T47D (cell line): ENCODE data around the gene SNRNP70.
"Not testable (repeated sequence)": the region's sequence is repeated elsewhere in the genome, so short reads cannot be mapped to it uniquely, and the experiment has no call there.

Experiments
- DNase-seq, 2 experiments: peaks; one replicate each; pipeline versions ENCODE4 v3.0.0 to v3.0.0-alpha.2; 2011 to 2012; ENCODE audit warnings: low read depth in 1 of 2, low spot score in 1 of 2
- JUND ChIP-seq: IDR thresholded peaks from 2 replicates; pipeline ENCODE4 v1.6.1; 2012; ENCODE audit warnings: low read depth
- in situ Hi-C: cut with HindIII; loops from 2 replicates; pipeline ENCODE4 v1.10.0; 2016; ENCODE audit warnings: low sequenced_read_pairs, low pct_unique_long_range_greater_than_20kb

Gene SNRNP70

DNA sequence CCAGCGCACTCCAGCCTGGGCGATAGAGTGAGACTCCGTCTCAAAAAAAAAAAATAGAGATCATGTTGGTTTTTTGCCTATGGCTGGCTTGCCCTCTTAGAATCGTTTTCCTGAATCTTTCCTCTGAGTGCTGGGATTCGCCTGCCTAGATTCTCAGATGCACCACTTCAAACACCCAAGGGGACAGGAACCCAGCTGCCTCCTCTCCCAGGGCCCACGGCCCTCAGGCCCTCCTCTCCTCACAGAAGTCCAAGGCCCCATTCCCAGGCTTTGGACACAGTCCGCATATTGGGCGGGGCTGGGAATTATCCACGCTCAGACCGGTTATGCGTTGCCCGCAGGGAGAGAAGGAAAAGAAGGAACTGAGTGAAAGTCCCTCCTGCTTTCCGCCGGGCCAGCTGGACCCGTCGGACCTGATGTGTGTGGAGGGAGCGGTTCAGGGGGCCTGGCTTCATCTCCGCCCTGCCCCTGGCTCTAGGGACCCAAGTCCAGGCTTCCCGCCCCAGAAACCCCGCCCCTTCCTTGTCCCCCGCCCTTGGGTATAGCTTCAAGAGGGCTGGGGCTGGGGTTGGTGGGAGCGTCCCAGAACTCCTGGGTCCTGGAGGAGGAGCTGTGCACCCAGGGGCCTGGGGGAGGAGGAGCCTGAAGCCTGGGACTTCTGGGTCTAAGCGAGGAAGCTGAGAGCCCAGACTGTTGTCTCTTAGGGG is 39.9 kb downstream of the SNRNP70 start:
- DNase-seq: peak; percentile 75 to 97
- 0 out of 2 replicates have a peak, but pooled peaks have one; percentile 52 for TF ChIP-seq JUND
- in situ Hi-C loops: no loop called here

DNA sequence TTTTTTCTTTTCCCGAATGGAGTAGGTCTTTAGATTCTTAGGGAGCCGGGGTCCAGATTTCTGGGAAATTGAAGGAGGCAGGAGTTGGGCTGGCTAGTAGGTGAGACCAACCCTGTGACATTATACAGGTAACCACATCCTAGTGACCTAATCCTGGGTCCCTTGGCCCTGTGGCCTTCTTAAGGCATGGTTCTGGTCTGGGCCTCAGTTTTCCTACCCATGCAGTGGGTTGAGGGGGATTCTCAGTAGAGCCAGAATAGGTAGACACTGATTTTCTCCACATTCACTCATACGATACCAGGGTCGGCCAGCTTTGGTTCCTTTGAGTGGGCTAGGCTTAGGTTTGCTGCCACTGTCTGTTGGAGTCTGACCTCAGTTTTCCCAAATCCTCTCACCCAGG is 41.3 kb downstream of the SNRNP70 start:
- in situ Hi-C loops: no loop called here
- TF ChIP-seq JUND: no peak
- DNase-seq: no peak

- DNase-seq, in situ Hi-C loops: not testable (repeated sequence)
These were observed 42.0 kb downstream of the SNRNP70 start for GRCh38 chr19:49127225-49127624.

- no peak for TF ChIP-seq JUND
- in situ Hi-C loops: no loop called here
These were observed 42.7 kb downstream of the SNRNP70 start for GRCh38 chr19:49127674-49128544.

GRCh38 chr19:49128545-49129237 is 43.4 kb downstream of the SNRNP70 start:
- TF ChIP-seq JUND: no peak
- in situ Hi-C loops: no loop called here
- DNase-seq: no peak

More at GRCh38 chr19:49127674-49128544, 42.7 kb downstream of the SNRNP70 start:
- DNase-seq: peak; percentile 74 to 96

- TF ChIP-seq JUND: no peak
- DNase-seq: peak; percentile 86 to 96
- in situ Hi-C loops: no loop called here
These were observed 44.0 kb downstream of the SNRNP70 start for GRCh38 chr19:49129238-49129583.

GRCh38 chr19:49130325-49130724 is 45.1 kb downstream of the SNRNP70 start:
- DNase-seq: no peak
- no peak for TF ChIP-seq JUND
- in situ Hi-C loops: no loop called here

GRCh38 chr19:49132974-49133609 is 47.8 kb downstream of the SNRNP70 start:
- no peak for TF ChIP-seq JUND
- in situ Hi-C loops: no loop called here
- DNase-seq: no peak

- DNase-seq: peak in 1 of 2 experiments; percentile 54
These were observed 48.6 kb downstream of the SNRNP70 start for GRCh38 chr19:49133621-49134454.

GRCh38 chr19:49135686-49136085 is 50.4 kb downstream of the SNRNP70 start:
- TF ChIP-seq JUND: no peak
- in situ Hi-C loops: no loop called here
- DNase-seq: no peak

More at GRCh38 chr19:49133621-49134454, 48.6 kb downstream of the SNRNP70 start:
- in situ Hi-C loops: no loop called here
- no peak for TF ChIP-seq JUND

DNA sequence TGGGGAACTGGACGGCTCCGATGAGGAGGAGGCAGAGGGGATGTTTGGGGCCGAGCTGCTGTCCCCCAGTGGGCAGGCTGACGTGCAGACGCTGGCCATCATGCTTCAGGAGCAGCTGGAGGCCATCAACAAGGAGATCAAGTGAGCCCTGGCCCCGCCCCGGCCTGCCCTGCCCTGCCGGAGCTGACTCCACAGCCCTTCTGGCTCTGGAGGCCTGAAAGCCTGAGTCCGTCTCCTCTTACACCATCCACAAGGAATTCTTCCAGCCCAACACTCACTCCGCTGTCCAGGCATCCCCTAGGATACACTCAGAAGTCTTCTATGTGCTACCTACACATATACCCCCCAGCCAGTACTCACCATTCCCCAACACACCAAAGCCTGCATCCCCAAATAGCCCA is 51.5 kb downstream of the SNRNP70 start:
- TF ChIP-seq JUND: no peak
- in situ Hi-C loops: no loop called here
- DNase-seq: no peak
